SK-N-SH (cell line): ENCODE data around the gene CD22. TPM values are rescaled to one million over a fixed set of nuclear protein-coding genes. Genes with fewer than 3 reads are reported as not detected.

ENCODE experiments used
- CTCF ChIA-PET: fragments of 300-600, 350-600 bp; formaldehyde crosslinking; extraction: SDS; loops from one replicate; lab custom pipeline; 2021; lab: Yijun Ruan, JAX
- POLR2A ChIA-PET: fragments of 350-600 bp; sonication (Branson Sonifier 250); formaldehyde crosslinking; extraction: SDS; loops from one replicate; lab custom pipeline; 2020; ENCODE audit warnings: antibody characterized with exemption, inconsistent platforms; lab: Yijun Ruan, JAX
- DNase-seq: peaks from one replicate; pipeline ENCODE4 v3.0.0; 2012
- H2AFZ ChIP-seq: fragments of 200-600 bp; sonication (generic); 2 replicates; pipeline ENCODE4 v1.8.1; 2016; ENCODE audit warnings: antibody characterized with exemption, mild to moderate bottlenecking, low read depth
- H3F3A ChIP-seq: fragments of 200-600 bp; sonication (generic); replicated peaks from 2 replicates; pipeline ENCODE3; 2016; ENCODE audit warnings: antibody characterized with exemption, mild to moderate bottlenecking; ENCODE audit not compliant: insufficient read depth
- H3K27ac ChIP-seq, 2 experiments: fragments of 200-500 bp in 1 of 2; fragments of 200-600 bp in 1 of 2; sonication (Bioruptor generic) in 1 of 2; sonication (generic), shearing (Covaris generic) in 1 of 2; 2 replicates each; pipeline versions ENCODE4 v1.5.1 to v1.6.1; 2014 to 2016; ENCODE audit warnings: low read depth in 2 of 2, inconsistent platforms in 1 of 2, low read length in 1 of 2, mild to moderate bottlenecking in 1 of 2, mixed read lengths in 1 of 2
- H3K27me3 ChIP-seq: fragments of 200-600 bp; sonication (generic), shearing (Covaris generic); 2 replicates; pipeline ENCODE4 v1.6.1; 2016; ENCODE audit warnings: mixed run types; ENCODE audit not compliant: insufficient read depth
- H3K36me3 ChIP-seq, 2 experiments: fragments of 200-500 bp in 1 of 2; fragments of 200-600 bp in 1 of 2; sonication (Bioruptor generic) in 1 of 2; sonication (generic) in 1 of 2; replicated peaks in 1 of 2; 2 replicates each; pipeline versions ENCODE3 to v1.5.1; 2014 to 2016; ENCODE audit warnings: low read length in 1 of 2, mild to moderate bottlenecking in 1 of 2; ENCODE audit not compliant: insufficient read depth in 2 of 2, control insufficient read depth in 1 of 2
- H3K4me1 ChIP-seq, 2 experiments: fragments of 200-500 bp in 1 of 2; fragments of 200-600 bp in 1 of 2; sonication (Bioruptor generic) in 1 of 2; sonication (generic), shearing (Covaris generic) in 1 of 2; 2 replicates each; pipeline versions ENCODE4 v1.5.1 to v1.6.1; 2014 to 2016; ENCODE audit warnings: low read depth in 1 of 2, low read length in 1 of 2, mixed run types in 1 of 2; ENCODE audit not compliant: insufficient read depth in 2 of 2, control insufficient read depth in 1 of 2
- H3K4me2 ChIP-seq: fragments of 200-600 bp; sonication (generic), shearing (Covaris generic); 2 replicates; pipeline ENCODE4 v1.6.1; 2017; ENCODE audit warnings: mixed run types
- H3K4me3 ChIP-seq, 2 experiments: fragments of 200-500 bp in 1 of 2; fragments of 200-600 bp in 1 of 2; sonication (Bioruptor generic) in 1 of 2; sonication (generic), shearing (Covaris generic) in 1 of 2; 2 replicates each; pipeline versions ENCODE4 v1.5.1 to v1.8.1; 2014 to 2016; ENCODE audit warnings: low read depth in 2 of 2, inconsistent platforms in 1 of 2, low read length in 1 of 2, mild to moderate bottlenecking in 1 of 2, mixed read lengths in 1 of 2, moderate library complexity in 1 of 2
- H3K79me2 ChIP-seq: fragments of 200-600 bp; sonication (generic); 2 replicates; pipeline ENCODE4 v1.8.1; 2017; ENCODE audit warnings: mild to moderate bottlenecking; ENCODE audit not compliant: insufficient read depth
- H3K9ac ChIP-seq: fragments of 200-600 bp; sonication (generic); 2 replicates; pipeline ENCODE4 v1.6.1; 2017; ENCODE audit warnings: mixed run types
- H3K9me2 ChIP-seq: fragments of 200-600 bp; sonication (generic); 2 replicates; pipeline ENCODE4 v1.6.1; 2017; ENCODE audit warnings: mixed run types
- H3K9me3 ChIP-seq: fragments of 200-600 bp; sonication (generic); 2 replicates; pipeline ENCODE4 v1.6.1; 2017; ENCODE audit warnings: mixed run types, mild to moderate bottlenecking, moderate library complexity
- H4K20me1 ChIP-seq: fragments of 200-600 bp; sonication (generic); 2 replicates; pipeline ENCODE4 v1.6.1; 2017; ENCODE audit warnings: mild to moderate bottlenecking, mixed run types; ENCODE audit not compliant: insufficient read depth
- EP300 ChIP-seq, 2 experiments: IDR thresholded peaks; 2 replicates each; pipeline versions ENCODE4 v1.4.0 to v1.6.1; 2012; ENCODE audit warnings: borderline replicate concordance in 1 of 2, low read depth in 1 of 2, low read length in 1 of 2
- EZH2phosphoT487 ChIP-seq: fragments of 200-600 bp; sonication (generic); IDR thresholded peaks from 2 replicates; pipeline ENCODE4 v1.6.1; 2017; ENCODE audit warnings: low read depth, mixed run types, mild to moderate bottlenecking, antibody characterized with exemption, moderate library complexity, borderline replicate concordance
- GATA2 ChIP-seq: sonication (generic); formaldehyde crosslinking; IDR thresholded peaks from 2 replicates; pipeline ENCODE4 v1.5.0; 2020; ENCODE audit warnings: mild to moderate bottlenecking, missing genetic modification reagents
- JUND ChIP-seq: IDR thresholded peaks from 2 replicates; pipeline ENCODE4 v1.4.0; 2012
- MXI1 ChIP-seq: IDR thresholded peaks from 2 replicates; pipeline ENCODE4 v1.6.1; 2012; ENCODE audit warnings: mild to moderate bottlenecking, low read depth, low read length, improper control_type of control experiment
- NFIC ChIP-seq: IDR thresholded peaks from 2 replicates; pipeline ENCODE4 v1.4.0; 2012; ENCODE audit warnings: borderline replicate concordance
- PBX3 ChIP-seq: IDR thresholded peaks from 2 replicates; pipeline ENCODE4; 2012
- POLR2AphosphoS5 ChIP-seq: IDR thresholded peaks from 2 replicates; pipeline ENCODE4 v1.6.1; 2012; ENCODE audit warnings: low read depth, low read length
- RCOR1 ChIP-seq: fragments of 150-350 bp; IDR thresholded peaks from 2 replicates; pipeline ENCODE4 v1.6.1; 2017; ENCODE audit warnings: antibody characterized with exemption, low read length
- REST ChIP-seq: IDR thresholded peaks from 2 replicates; pipeline ENCODE4 v1.6.1; 2012; ENCODE audit warnings: mild to moderate bottlenecking, low read depth, low read length, moderate library complexity
- RXRA ChIP-seq: IDR thresholded peaks from 2 replicates; pipeline ENCODE4 v1.4.0; 2012; ENCODE audit warnings: low read depth, mild to moderate bottlenecking, borderline replicate concordance
- TAF1 ChIP-seq: IDR thresholded peaks from 2 replicates; pipeline ENCODE4 v1.6.1; 2012; ENCODE audit warnings: low read depth, mild to moderate bottlenecking, low read length, moderate library complexity, borderline replicate concordance
- TCF12 ChIP-seq: IDR thresholded peaks from 2 replicates; pipeline ENCODE4 v1.4.0; 2012
- TEAD4 ChIP-seq: IDR thresholded peaks from 2 replicates; pipeline ENCODE4 v1.4.0; 2012; ENCODE audit warnings: mild to moderate bottlenecking, borderline replicate concordance; ENCODE audit not compliant: insufficient read depth
- USF1 ChIP-seq: IDR thresholded peaks from 2 replicates; pipeline ENCODE4 v1.4.0; 2012; ENCODE audit warnings: low read depth, borderline replicate concordance
- USF2 ChIP-seq: fragments of 150-350 bp; IDR thresholded peaks from 2 replicates; pipeline ENCODE4 v1.6.1; 2017; ENCODE audit warnings: antibody characterized with exemption, low read length, low read depth, borderline replicate concordance
- YY1 ChIP-seq: IDR thresholded peaks from 2 replicates; pipeline ENCODE4 v1.4.0; 2012; ENCODE audit warnings: low read depth, mild to moderate bottlenecking
- ZBTB33 ChIP-seq: IDR thresholded peaks from 2 replicates; pipeline ENCODE4 v1.4.0; 2012; ENCODE audit warnings: low read depth, borderline replicate concordance
- WGBS: methylation state at CpG from one replicate; pipeline ENCODE4 v1.1.6; 2017; ENCODE audit warnings: low lambda C conversion rate; 5-methylcytosine and 5-hydroxymethylcytosine counted together
- polyA plus RNA-seq, 3 experiments: library from polyadenylated mRNA; depleted of rRNA; stranded (reverse); fragments of >200 nt; gene quantifications; 2 replicates each; pipeline ENCODE4 v1.2.3, GENCODE V29; 2012

The CD22 gene
- polyA plus RNA-seq, 1 of the 3 experiments (the other 2 are of a cell fraction), result 0.18 TPM

GRCh38 chr19:35347930-35348298 lies 18.9 kb downstream of the CD22 start:
- no peaks in the 10 kb centered on the region for H3K9me3 ChIP-seq
- no peak for DNase-seq
- H3K4me3 ChIP-seq, result no peak overlapping the region
- H3K27ac ChIP-seq, result no peak overlapping the region
- H3K4me1 ChIP-seq, result no peaks in the 10 kb centered on the region
- TF ChIP-seq NFIC (no peak), YY1 (no peak), RCOR1 (no peak), TAF1 (no peak), EP300 (IDR thresholded peaks at IDR 0.05; ENCODE audit: borderline replicate concordance in 1 of 2, low read depth in 1 of 2, low read length in 1 of 2) (no peak), USF1 (no peak), TEAD4 (no peak), EZH2phosphoT487 (no peak), JUND (no peak), GATA2 (CRISPR knock-in tag) (no peak), MXI1 (no peak), TCF12 (no peak), POLR2AphosphoS5 (no peak), REST (no peak), PBX3 (no peak), USF2 (no peak), ZBTB33 (no peak), RXRA (no peak)
- peaks cover 87% of the 10 kb centered on the region for H3K27me3 ChIP-seq
- H3F3A ChIP-seq, result no peaks in the 10 kb centered on the region
- ChIA-PET CTCF (interaction anchor here (1.7 to 3.3 kb wide), 2 partner anchors 144 to 147 kb away, joined by 3 to 16 read pairs; no protein-coding TSS in a partner anchor), POLR2A (no interaction called here)
- H4K20me1 ChIP-seq, result no peaks in the 10 kb centered on the region
- no peak overlapping the region for H2AFZ ChIP-seq
- no peaks in the 10 kb centered on the region for H3K9me2 ChIP-seq
- 29% methylated on average over 7 of the region's 7 CpGs for WGBS
- H3K36me3 ChIP-seq, result no peaks in the 10 kb centered on the region
- H3K4me2 ChIP-seq, result no peak overlapping the region
- H3K79me2 ChIP-seq, result no peaks in the 10 kb centered on the region
- H3K9ac ChIP-seq, result no peak overlapping the region
